Endothelial cell of umbilical vein (primary cell): ENCODE results near the gene ABLIM1. TPM values are rescaled to one million over a fixed set of nuclear protein-coding genes. Genes with fewer than 3 reads are reported as not detected.
A peak's percentile ranks its signal among the peaks of the same experiment; 100 is the strongest.

Experiments
- BruUV-seq: library from RNA; stranded (reverse); fragments of 400-500 nt; replicated peaks from 2 replicates; lab custom pipeline; 2021; lab: Mats Ljungman, UMichigan
- CTCF ChIA-PET: fragments of 300-600, 350-600 bp; sonication (Branson Sonifier 250); formaldehyde crosslinking; loops from one replicate; lab custom pipeline; 2021; ENCODE audit warnings: antibody characterized with exemption, inconsistent platforms; lab: Charles Lee
- POLR2A ChIA-PET: fragments of 300-600, 350-600 bp; sonication (Branson Sonifier 250); formaldehyde crosslinking; loops from one replicate; lab custom pipeline; 2021; ENCODE audit warnings: antibody characterized with exemption, inconsistent platforms; lab: Charles Lee
- DNase-seq: peaks from one replicate; pipeline ENCODE4 v3.0.0-alpha.2; 2011; ENCODE audit warnings: low read depth, low spot score
- FAIRE-seq: peaks from 2 replicates; lab custom pipeline; 2011; peaks lifted over from hg19 to GRCh38; lab: Jason Lieb, UNC
- H2AFZ ChIP-seq: 2 replicates; pipeline ENCODE4 v1.6.0; 2012; ENCODE audit warnings: low read depth, low read length, control low read depth, inconsistent platforms
- H3K27ac ChIP-seq: 2 replicates; pipeline ENCODE4 v1.5.1; 2011; ENCODE audit warnings: low read depth, mild to moderate bottlenecking, control low read depth, low read length, moderate library complexity; ENCODE audit not compliant: insufficient read depth
- H3K27me3 ChIP-seq, 2 experiments: 2 replicates each; pipeline versions ENCODE4 v1.6.0 to v1.6.1; 2011; ENCODE audit warnings: low read length in 2 of 2, mixed read lengths in 1 of 2; ENCODE audit not compliant: control insufficient read depth in 2 of 2, insufficient read depth in 2 of 2
- H3K36me3 ChIP-seq, 2 experiments: 2 replicates in 1 of 2; 3 replicates in 1 of 2; pipeline ENCODE4 v1.5.1; 2011; ENCODE audit warnings: low read length in 2 of 2, mild to moderate bottlenecking in 1 of 2, moderate library complexity in 1 of 2; ENCODE audit not compliant: control insufficient read depth in 2 of 2, insufficient read depth in 2 of 2; ENCODE audit errors: extremely low read depth in 1 of 2
- H3K4me1 ChIP-seq: 3 replicates; pipeline ENCODE4 v1.5.1; 2011; ENCODE audit warnings: mild to moderate bottlenecking, low read length; ENCODE audit not compliant: control insufficient read depth, insufficient read depth; ENCODE audit errors: extremely low read depth
- H3K4me2 ChIP-seq: 2 replicates; pipeline ENCODE4 v1.6.1; 2011; ENCODE audit warnings: low read length, control low read depth, mixed read lengths; ENCODE audit not compliant: insufficient read depth
- H3K4me3 ChIP-seq, 3 experiments: fragments of 200-600 bp in 1 of 3; sonication (generic), shearing (Covaris generic) in 1 of 3; replicated peaks in 1 of 3; 2 replicates each; pipeline ENCODE4 v1.5.1; 2011 to 2016; ENCODE audit warnings: control low read depth in 3 of 3, low read length in 3 of 3, mild to moderate bottlenecking in 2 of 3, inconsistent platforms in 1 of 3, low read depth in 1 of 3, moderate library complexity in 1 of 3; ENCODE audit not compliant: insufficient read depth in 1 of 3
- H3K79me2 ChIP-seq: 2 replicates; pipeline ENCODE4 v1.6.0; 2012; ENCODE audit warnings: low read length, inconsistent platforms; ENCODE audit not compliant: control insufficient read depth, insufficient read depth
- H3K9ac ChIP-seq: replicated peaks from 2 replicates; pipeline ENCODE3; 2011; ENCODE audit warnings: low read length, control low read depth; ENCODE audit not compliant: insufficient read depth; ENCODE audit errors: extremely low read depth
- H3K9me1 ChIP-seq: replicated peaks from 3 replicates; pipeline ENCODE4 v1.6.0; 2011; ENCODE audit warnings: mild to moderate bottlenecking, low read length; ENCODE audit not compliant: control insufficient read depth, insufficient read depth; ENCODE audit errors: extremely low read depth
- H3K9me3 ChIP-seq: replicated peaks from 2 replicates; pipeline ENCODE4 v1.5.1; 2012; ENCODE audit warnings: low read length, inconsistent platforms; ENCODE audit not compliant: control insufficient read depth, insufficient read depth
- H4K20me1 ChIP-seq: replicated peaks from 2 replicates; pipeline ENCODE3; 2011; ENCODE audit warnings: mild to moderate bottlenecking, low read length; ENCODE audit not compliant: control insufficient read depth, insufficient read depth; ENCODE audit errors: extremely low read depth
- EZH2 ChIP-seq: IDR thresholded peaks from 2 replicates; pipeline ENCODE4 v1.6.1; 2012; ENCODE audit warnings: borderline replicate concordance, low read depth, mild to moderate bottlenecking, moderate library complexity, low read length, inconsistent platforms; ENCODE audit not compliant: severe bottlenecking
- FOS ChIP-seq: IDR thresholded peaks from 2 replicates; pipeline ENCODE4 v1.6.1; 2011; ENCODE audit warnings: mild to moderate bottlenecking, low read length, moderate library complexity, borderline replicate concordance; ENCODE audit not compliant: insufficient read depth
- GATA2 ChIP-seq: IDR thresholded peaks from 2 replicates; pipeline ENCODE4 v1.7.0; 2011; ENCODE audit warnings: low read depth, mild to moderate bottlenecking, moderate library complexity, mixed read lengths, low read length; ENCODE audit not compliant: insufficient read length, insufficient read depth
- JUN ChIP-seq: IDR thresholded peaks from 2 replicates; pipeline ENCODE4 v1.6.1; 2011; ENCODE audit warnings: borderline replicate concordance, low read depth; ENCODE audit not compliant: insufficient read length, insufficient read depth
- MYC ChIP-seq: IDR thresholded peaks from one replicate; pipeline ENCODE4 v1.6.1; 2011; ENCODE audit warnings: mild to moderate bottlenecking, low read depth, low read length
- POLR2A ChIP-seq: IDR thresholded peaks from 2 replicates; pipeline ENCODE4 v1.6.1; 2012; ENCODE audit warnings: low read depth, mild to moderate bottlenecking, control low read depth, low read length
- POLR2AphosphoS5 ChIP-seq: IDR thresholded peaks from 2 replicates; pipeline ENCODE4 v1.6.1; 2012; ENCODE audit warnings: low read depth, mild to moderate bottlenecking, control low read depth, low read length, moderate library complexity; ENCODE audit not compliant: insufficient read depth
- dilution Hi-C: fragments of 300-500 bp; cut with MboI; formaldehyde crosslinking; loops from one replicate; pipeline ENCODE4 v1.15.0; 2019; ENCODE audit warnings: low sequenced_read_pairs; ENCODE audit not compliant: extremely low pct_ligation_motif_present
- intact Hi-C: fragments of 100-400 bp; cut with micrococcal nuclease; formaldehyde crosslinking; loops from one replicate; pipeline ENCODE4 v1.10.0; 2022
- polyA plus RNA-seq, 4 experiments: library from polyadenylated mRNA; depleted of rRNA in 3 of 4; stranded (reverse) in 3 of 4; unstranded in 1 of 4; fragments of >200 nt; gene quantifications; 2 replicates each; pipeline versions ENCODE4 v1.2.1 to v1.2.3, GENCODE V29; 2011 to 2012; ENCODE audit warnings: missing spikeins in 1 of 4
- total RNA-seq: library from RNA; stranded (reverse); gene quantifications from 2 replicates; pipeline ENCODE4 v1.2.3, GENCODE V29; 2021
- TF ChIP-seq, protein P1 (sequence below), 2 donors: IDR thresholded peaks; 1 replicate in 1 of 2; 2 replicates in 1 of 2; pipeline ENCODE4 v1.5.1; 2011; ENCODE audit warnings: low read length in 2 of 2, mild to moderate bottlenecking in 2 of 2, moderate library complexity in 2 of 2, control low read depth in 1 of 2, inconsistent platforms in 1 of 2, low read depth in 1 of 2; ENCODE audit not compliant: insufficient read depth in 1 of 2; ENCODE audit errors: extremely low read depth in 1 of 2
- TF ChIP-seq, protein P2 (sequence below): IDR thresholded peaks from 2 replicates; pipeline ENCODE4 v1.6.1; 2011; ENCODE audit not compliant: insufficient read depth, insufficient read length

ABLIM1 gene
- total and polyA plus RNA-seq, 2 donors (not counting 3 experiments of a cell fraction or from before 2014, with no cell fraction given), result 128 to 235 TPM

DNA sequence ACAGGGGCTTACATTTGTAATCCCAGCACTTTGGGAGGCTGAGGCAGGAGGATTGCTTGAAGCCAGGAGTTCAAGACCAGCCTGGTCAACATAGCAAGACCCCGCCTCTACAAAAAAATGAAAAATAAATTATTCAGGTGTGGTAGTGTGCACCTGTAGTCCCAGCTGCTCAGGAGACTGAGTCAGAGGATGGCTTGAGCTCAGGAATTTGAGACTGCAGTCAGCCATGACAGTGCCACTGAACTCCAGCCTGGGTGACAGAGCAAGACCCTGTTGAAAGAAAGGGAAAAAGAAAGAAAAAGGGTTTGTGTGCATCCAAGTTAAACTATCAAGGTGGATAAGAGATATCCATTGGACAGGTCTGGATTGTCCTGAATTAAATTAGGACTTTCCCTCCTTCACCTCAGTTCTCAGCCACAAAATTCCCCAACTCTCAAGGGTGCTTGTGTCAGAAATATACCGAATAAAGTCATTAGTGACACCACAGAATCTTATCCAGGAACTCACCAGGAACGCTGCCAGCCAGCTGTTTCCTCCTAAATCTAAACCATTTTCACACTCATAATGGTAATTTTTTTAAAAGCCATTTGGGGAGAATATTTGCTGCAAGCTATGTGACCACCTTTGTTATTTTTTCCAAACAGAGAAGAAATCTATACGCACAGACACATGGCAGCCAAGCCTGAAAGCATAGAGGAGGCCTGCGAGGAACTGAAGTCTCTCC is 265.8 kb downstream of the ABLIM1 start:
- dilution Hi-C loops (no loop called here), intact Hi-C loops (loop anchor here (1.0 to 2.0 kb wide), 4 partner anchors 11 to 34 kb away; no protein-coding TSS in a partner anchor)
- no peak overlapping the region for H3K9ac ChIP-seq
- H3K27me3 ChIP-seq, result peaks cover 32 to 36% of the 10 kb centered on the region in 2 experiments
- H3K9me1 ChIP-seq, result no peaks in the 10 kb centered on the region
- no peak overlapping the region for H3K4me2 ChIP-seq
- no peaks in the 10 kb centered on the region for H3K36me3 ChIP-seq
- TF ChIP-seq POLR2AphosphoS5 (no peak), GATA2 (no peak), POLR2A (no peak), JUN (no peak), EZH2 (no peak), MYC (no peak), FOS (no peak)
- TF ChIP-seq, protein P1, sequence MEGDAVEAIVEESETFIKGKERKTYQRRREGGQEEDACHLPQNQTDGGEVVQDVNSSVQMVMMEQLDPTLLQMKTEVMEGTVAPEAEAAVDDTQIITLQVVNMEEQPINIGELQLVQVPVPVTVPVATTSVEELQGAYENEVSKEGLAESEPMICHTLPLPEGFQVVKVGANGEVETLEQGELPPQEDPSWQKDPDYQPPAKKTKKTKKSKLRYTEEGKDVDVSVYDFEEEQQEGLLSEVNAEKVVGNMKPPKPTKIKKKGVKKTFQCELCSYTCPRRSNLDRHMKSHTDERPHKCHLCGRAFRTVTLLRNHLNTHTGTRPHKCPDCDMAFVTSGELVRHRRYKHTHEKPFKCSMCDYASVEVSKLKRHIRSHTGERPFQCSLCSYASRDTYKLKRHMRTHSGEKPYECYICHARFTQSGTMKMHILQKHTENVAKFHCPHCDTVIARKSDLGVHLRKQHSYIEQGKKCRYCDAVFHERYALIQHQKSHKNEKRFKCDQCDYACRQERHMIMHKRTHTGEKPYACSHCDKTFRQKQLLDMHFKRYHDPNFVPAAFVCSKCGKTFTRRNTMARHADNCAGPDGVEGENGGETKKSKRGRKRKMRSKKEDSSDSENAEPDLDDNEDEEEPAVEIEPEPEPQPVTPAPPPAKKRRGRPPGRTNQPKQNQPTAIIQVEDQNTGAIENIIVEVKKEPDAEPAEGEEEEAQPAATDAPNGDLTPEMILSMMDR (IDR thresholded peaks at IDR 0.05; ENCODE audit: extremely low read depth in 1 of 2, insufficient read depth in 1 of 2, low read depth in 1 of 2, low read length in 2 of 2), result no peak
- TF ChIP-seq, protein P2, sequence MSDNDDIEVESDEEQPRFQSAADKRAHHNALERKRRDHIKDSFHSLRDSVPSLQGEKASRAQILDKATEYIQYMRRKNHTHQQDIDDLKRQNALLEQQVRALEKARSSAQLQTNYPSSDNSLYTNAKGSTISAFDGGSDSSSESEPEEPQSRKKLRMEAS, result no peak
- peaks cover 35% of the 10 kb centered on the region for H3K4me1 ChIP-seq
- no peak overlapping the region for H2AFZ ChIP-seq
- FAIRE-seq (peak; percentile 81), DNase-seq (peak; percentile 89)
- no peaks in the 10 kb centered on the region for H4K20me1 ChIP-seq
- H3K27ac ChIP-seq, result no peak overlapping the region
- ChIA-PET CTCF (interaction anchor here (0.9 to 1.7 kb wide), 3 partner anchors 11 to 88 kb away, joined by 3 to 5 read pairs (median 4); no protein-coding TSS in a partner anchor), POLR2A (no interaction called here)
- no peak overlapping the region for H3K4me3 ChIP-seq
- no peaks in the 10 kb centered on the region for H3K79me2 ChIP-seq
- H3K9me3 ChIP-seq, result no peaks in the 10 kb centered on the region
- BruUV-seq, result no TSS peak
